ENCODE data around the gene PKNOX2. TPM values are rescaled to one million over a fixed set of nuclear protein-coding genes. Genes with fewer than 3 reads are reported as not detected.

PKNOX2 gene
- total RNA-seq, 1 donor from 2014 or later, result 8.7 TPM

DNA sequence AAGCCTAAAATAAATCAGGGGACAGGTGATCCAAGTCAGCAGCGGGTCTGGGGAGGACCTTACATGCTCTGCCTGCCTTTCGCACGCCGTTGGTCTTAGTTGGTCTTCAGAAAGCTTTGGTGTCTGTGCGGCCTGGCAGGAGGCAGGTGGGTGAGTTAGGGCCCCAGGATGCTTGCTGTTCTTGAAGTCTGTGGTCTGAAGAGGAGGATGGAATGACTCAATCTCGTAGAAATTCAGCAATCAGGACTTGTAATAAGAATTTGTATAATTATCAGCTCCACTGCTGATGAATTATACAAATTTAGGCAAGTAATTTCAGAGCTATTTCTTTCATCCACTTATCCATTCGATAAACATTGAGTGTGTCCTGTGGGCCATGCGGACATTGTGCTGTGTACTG is 193.0 kb downstream of the PKNOX2 start:
- Mint-ChIP-seq H3K27ac (ENCODE audit: unreplicated experiment) (no peak overlapping the region), H3K4me3 (ENCODE audit: unreplicated experiment) (no peak overlapping the region), H3K36me3 (ENCODE audit: unreplicated experiment) (no peaks in the 10 kb centered on the region), H3K9me3 (ENCODE audit: unreplicated experiment) (peaks cover 1% of the 10 kb centered on the region), H3K27me3 (ENCODE audit: unreplicated experiment) (peaks cover 4% of the 10 kb centered on the region), H3K4me1 (ENCODE audit: low read depth, unreplicated experiment) (peaks cover 6% of the 10 kb centered on the region)
- DNase-seq, result no peak
- TF ChIP-seq, protein P1, sequence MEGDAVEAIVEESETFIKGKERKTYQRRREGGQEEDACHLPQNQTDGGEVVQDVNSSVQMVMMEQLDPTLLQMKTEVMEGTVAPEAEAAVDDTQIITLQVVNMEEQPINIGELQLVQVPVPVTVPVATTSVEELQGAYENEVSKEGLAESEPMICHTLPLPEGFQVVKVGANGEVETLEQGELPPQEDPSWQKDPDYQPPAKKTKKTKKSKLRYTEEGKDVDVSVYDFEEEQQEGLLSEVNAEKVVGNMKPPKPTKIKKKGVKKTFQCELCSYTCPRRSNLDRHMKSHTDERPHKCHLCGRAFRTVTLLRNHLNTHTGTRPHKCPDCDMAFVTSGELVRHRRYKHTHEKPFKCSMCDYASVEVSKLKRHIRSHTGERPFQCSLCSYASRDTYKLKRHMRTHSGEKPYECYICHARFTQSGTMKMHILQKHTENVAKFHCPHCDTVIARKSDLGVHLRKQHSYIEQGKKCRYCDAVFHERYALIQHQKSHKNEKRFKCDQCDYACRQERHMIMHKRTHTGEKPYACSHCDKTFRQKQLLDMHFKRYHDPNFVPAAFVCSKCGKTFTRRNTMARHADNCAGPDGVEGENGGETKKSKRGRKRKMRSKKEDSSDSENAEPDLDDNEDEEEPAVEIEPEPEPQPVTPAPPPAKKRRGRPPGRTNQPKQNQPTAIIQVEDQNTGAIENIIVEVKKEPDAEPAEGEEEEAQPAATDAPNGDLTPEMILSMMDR (IDR thresholded peaks at IDR 0.05; ENCODE audit: partially characterized antibody, unreplicated experiment), result no peak

GRCh38 chr11:125358254-125358840 is 193.8 kb downstream of the PKNOX2 start:
- H3K4me3 Mint-ChIP-seq (ENCODE audit: unreplicated experiment), result no peak overlapping the region
- H3K9me3 Mint-ChIP-seq (ENCODE audit: unreplicated experiment), result no peaks in the 10 kb centered on the region
- no peaks in the 10 kb centered on the region for H3K36me3 Mint-ChIP-seq (ENCODE audit: unreplicated experiment)
- DNase-seq, result no peak
- no peak overlapping the region for H3K27ac Mint-ChIP-seq (ENCODE audit: unreplicated experiment)
- TF ChIP-seq, protein P1 (IDR thresholded peaks at IDR 0.05; ENCODE audit: partially characterized antibody, unreplicated experiment), result no peak
- H3K27me3 Mint-ChIP-seq (ENCODE audit: unreplicated experiment), result peaks cover 4% of the 10 kb centered on the region
- H3K4me1 Mint-ChIP-seq (ENCODE audit: low read depth, unreplicated experiment), result peaks cover 6% of the 10 kb centered on the region

DNA sequence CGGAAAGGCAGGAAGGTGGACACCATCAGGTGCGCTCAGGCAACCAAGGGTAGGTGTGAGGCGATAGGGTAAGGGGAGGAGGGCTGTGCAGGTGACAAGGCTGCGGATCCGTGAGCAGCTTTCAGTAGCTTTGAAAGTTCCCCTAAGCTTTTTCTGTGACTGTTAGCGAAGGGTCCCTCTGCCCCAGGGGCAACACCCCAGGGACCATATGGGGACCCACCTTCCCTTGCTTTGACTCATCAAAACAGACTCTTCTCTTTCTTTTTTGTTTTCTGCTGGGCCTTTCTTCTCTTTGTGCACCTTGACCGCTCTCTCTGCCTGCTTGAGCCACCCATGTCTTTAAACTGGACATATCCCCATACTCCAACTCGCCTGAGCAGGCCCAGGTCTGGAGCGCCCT is 194.6 kb downstream of the PKNOX2 start:
- no peak for DNase-seq
- Mint-ChIP-seq H3K9me3 (ENCODE audit: unreplicated experiment) (no peaks in the 10 kb centered on the region), H3K27me3 (ENCODE audit: unreplicated experiment) (peaks cover 4% of the 10 kb centered on the region), H3K4me3 (ENCODE audit: unreplicated experiment) (no peak overlapping the region), H3K36me3 (ENCODE audit: unreplicated experiment) (no peaks in the 10 kb centered on the region), H3K4me1 (ENCODE audit: low read depth, unreplicated experiment) (peaks cover 6% of the 10 kb centered on the region), H3K27ac (ENCODE audit: unreplicated experiment) (no peak overlapping the region)
- TF ChIP-seq, protein P1 (IDR thresholded peaks at IDR 0.05; ENCODE audit: partially characterized antibody, unreplicated experiment), result no peak

- H3K4me1 Mint-ChIP-seq (ENCODE audit: low read depth, unreplicated experiment), result peaks cover 6% of the 10 kb centered on the region
- H3K36me3 Mint-ChIP-seq (ENCODE audit: unreplicated experiment), result no peaks in the 10 kb centered on the region
- no peak for DNase-seq
- no peak overlapping the region for H3K27ac Mint-ChIP-seq (ENCODE audit: unreplicated experiment)
- no peak overlapping the region for H3K4me3 Mint-ChIP-seq (ENCODE audit: unreplicated experiment)
- TF ChIP-seq, protein P1 (IDR thresholded peaks at IDR 0.05; ENCODE audit: partially characterized antibody, unreplicated experiment), result no peak
- H3K27me3 Mint-ChIP-seq (ENCODE audit: unreplicated experiment), result peaks cover 2% of the 10 kb centered on the region
- peaks cover 2% of the 10 kb centered on the region for H3K9me3 Mint-ChIP-seq (ENCODE audit: unreplicated experiment)
Measured at GRCh38 chr11:125360066-125360465, 195.5 kb downstream of the PKNOX2 start.

DNA sequence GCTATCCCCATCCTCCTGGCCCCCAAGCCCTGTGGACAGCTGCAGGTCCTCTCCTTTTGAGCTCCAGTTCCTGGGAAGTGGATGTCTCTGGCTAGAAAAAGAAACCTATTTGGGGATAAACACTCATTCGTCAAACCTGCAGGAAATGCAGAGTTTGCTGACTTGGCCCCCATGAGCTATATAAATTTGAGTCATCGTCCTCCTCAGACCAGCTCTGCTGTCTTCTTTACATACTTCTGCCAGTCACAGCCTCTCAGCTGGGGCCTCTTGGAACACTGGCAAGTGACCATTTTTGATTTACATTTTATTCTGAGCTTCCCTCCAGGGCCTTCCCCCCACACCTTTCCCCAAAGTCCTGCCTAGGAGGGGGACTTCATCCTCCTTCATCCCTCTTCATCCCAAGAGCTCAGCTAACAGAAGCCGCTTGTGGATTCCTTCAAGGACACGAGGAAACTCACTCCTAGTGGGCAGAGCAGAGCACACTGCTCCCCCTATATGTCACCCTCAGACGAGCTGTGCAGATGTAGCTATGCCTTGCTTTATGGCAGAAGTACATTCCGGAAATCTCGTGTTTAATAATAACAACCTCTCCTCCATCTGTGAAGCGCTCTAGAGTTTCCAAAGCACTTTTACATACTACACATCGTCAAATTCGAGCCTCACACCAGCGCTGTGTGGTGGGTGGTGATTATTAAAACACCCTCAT is 199.7 kb downstream of the PKNOX2 start:
- DNase-seq, result no peak
- no peaks in the 10 kb centered on the region for H3K36me3 Mint-ChIP-seq (ENCODE audit: unreplicated experiment)
- peaks cover 3% of the 10 kb centered on the region for H3K27me3 Mint-ChIP-seq (ENCODE audit: unreplicated experiment)
- H3K4me3 Mint-ChIP-seq (ENCODE audit: unreplicated experiment), result no peak overlapping the region
- no peak overlapping the region for H3K27ac Mint-ChIP-seq (ENCODE audit: unreplicated experiment)
- TF ChIP-seq, protein P1 (IDR thresholded peaks at IDR 0.05; ENCODE audit: partially characterized antibody, unreplicated experiment), result no peak
- H3K4me1 Mint-ChIP-seq (ENCODE audit: low read depth, unreplicated experiment), result peaks cover 5% of the 10 kb centered on the region
- peaks cover 3% of the 10 kb centered on the region for H3K9me3 Mint-ChIP-seq (ENCODE audit: unreplicated experiment)

Data from glutamatergic neuron (in vitro differentiated cells).